Erythroblast (primary cell): ENCODE measurements around the gene ADAM12.

Experiments used
- GATA1 ChIP-seq: IDR thresholded peaks from 2 replicates; pipeline ENCODE4 v1.6.1; 2011; ENCODE audit warnings: low read depth, mild to moderate bottlenecking, control low read depth, low read length, moderate library complexity
- POLR2A ChIP-seq: IDR thresholded peaks from 2 replicates; pipeline ENCODE4 v1.6.1; 2011; ENCODE audit warnings: mild to moderate bottlenecking, low read length

DNA sequence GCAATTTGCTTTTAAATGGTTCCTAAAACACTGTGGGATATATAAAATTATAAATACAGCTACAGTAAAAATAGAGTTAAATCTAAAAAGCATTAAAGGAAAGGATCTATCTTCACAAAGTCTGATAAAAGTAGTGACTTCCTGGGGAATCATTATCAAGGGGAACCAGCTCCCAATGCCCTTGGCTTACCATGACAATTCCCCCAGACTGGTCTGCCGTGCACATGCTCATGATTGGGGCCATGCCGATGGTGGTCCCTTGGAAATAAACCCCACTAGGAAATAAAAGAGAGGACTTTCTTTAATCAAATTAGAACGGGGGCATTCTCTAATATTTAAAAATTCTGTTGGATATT is 290.1 kb downstream of the ADAM12 start:
- no peak for TF ChIP-seq POLR2A
- TF ChIP-seq GATA1: no peak
